Activated T-helper 1 cell treated with anti-CD3 and anti-CD28 coated beads, Interleukin-12 subunit alpha, Interleukin-12 subunit beta, Interleukin-2, Interleukin-4 antibody, amounts not matched to agents 30 ng/mL and 10 ng/mL and 1 ng/mL, durations not matched to agents 14 hours and 24 hours and 36 hours (primary cell): Measurements from ENCODE around the gene IL17B. TPM values are rescaled to one million over a fixed set of nuclear protein-coding genes. Genes with fewer than 3 reads are reported as not detected.

Source experiments
- DNase-seq: peaks from one replicate; pipeline ENCODE4 v3.0.0; 2021; ENCODE audit warnings: low spot score
- H3K27ac Mint-ChIP-seq: one replicate; pipeline ENCODE4 v1.8.0; 2021; ENCODE audit warnings: mild to moderate bottlenecking, mixed read lengths
- H3K27me3 Mint-ChIP-seq: one replicate; pipeline ENCODE4 v1.8.0; 2022; ENCODE audit warnings: mild to moderate bottlenecking, moderate library complexity, mixed read lengths; ENCODE audit not compliant: insufficient read depth
- H3K36me3 Mint-ChIP-seq: one replicate; pipeline ENCODE4 v1.8.0; 2021; ENCODE audit warnings: low read depth, mixed read lengths
- H3K4me1 Mint-ChIP-seq: one replicate; pipeline ENCODE4 v1.8.0; 2021; ENCODE audit warnings: low read depth, mixed read lengths
- H3K4me3 Mint-ChIP-seq: one replicate; pipeline ENCODE4 v1.8.0; 2021; ENCODE audit warnings: mild to moderate bottlenecking, moderate library complexity, mixed read lengths
- H3K9me3 Mint-ChIP-seq: one replicate; pipeline ENCODE4 v1.8.0; 2021; ENCODE audit warnings: mixed read lengths
- intact Hi-C: fragments of 100-400 bp; cut with micrococcal nuclease; formaldehyde crosslinking; loops from one replicate; pipeline ENCODE4 v1.15.1; 2024
- total RNA-seq: library from RNA; stranded (reverse); gene quantifications from 2 replicates; pipeline ENCODE4 v1.2.3, GENCODE V29; 2022

Gene IL17B, protein sequence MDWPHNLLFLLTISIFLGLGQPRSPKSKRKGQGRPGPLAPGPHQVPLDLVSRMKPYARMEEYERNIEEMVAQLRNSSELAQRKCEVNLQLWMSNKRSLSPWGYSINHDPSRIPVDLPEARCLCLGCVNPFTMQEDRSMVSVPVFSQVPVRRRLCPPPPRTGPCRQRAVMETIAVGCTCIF
- total RNA-seq: not detected in 2 replicates

DNA sequence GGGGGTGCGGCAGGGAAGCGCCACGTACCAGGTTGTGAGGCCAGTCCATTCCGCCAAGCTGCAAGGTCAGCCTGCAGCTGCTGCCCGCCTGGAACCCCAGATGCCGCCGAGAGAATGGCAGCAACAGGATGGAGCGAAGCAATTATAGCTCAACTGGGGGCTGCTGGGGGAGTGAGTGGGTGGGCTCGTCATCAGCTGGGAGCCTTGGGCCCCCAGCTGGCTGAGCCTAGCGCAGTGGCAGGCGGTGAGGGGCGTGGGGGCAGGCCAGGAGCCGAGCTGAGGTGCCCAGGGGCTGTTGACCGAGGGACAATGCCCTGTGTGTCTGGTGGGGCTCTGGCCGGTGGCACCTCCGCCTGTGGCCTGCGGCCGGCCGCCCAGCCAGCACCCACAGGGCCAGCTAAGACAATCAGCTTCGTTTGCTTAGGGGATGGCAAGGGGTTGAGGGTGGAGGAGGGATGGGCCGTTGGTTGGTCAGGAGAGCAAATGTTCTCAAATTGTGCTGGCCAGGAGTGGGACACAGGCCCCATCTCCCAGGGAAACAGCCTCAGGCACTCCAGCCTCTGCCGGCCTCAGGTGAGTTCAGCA is at the start of gene IL17B:
TSS of gene IL17B (minus strand) at position 116 of the 585 bp plus-strand sequence. CDS start at position 49, 67 bp downstream.
- intact Hi-C loops: no loop called here
- DNase-seq: no peak
- no peaks in the 10 kb centered on the region for H3K4me1 Mint-ChIP-seq
- no peaks in the 10 kb centered on the region for H3K27me3 Mint-ChIP-seq
- H3K36me3 Mint-ChIP-seq: no peaks in the 10 kb centered on the region
- no peak within 1 kb of the TSS for H3K27ac Mint-ChIP-seq
- no peak within 1 kb of the TSS for H3K4me3 Mint-ChIP-seq
- no peaks in the 10 kb centered on the region for H3K9me3 Mint-ChIP-seq

DNA sequence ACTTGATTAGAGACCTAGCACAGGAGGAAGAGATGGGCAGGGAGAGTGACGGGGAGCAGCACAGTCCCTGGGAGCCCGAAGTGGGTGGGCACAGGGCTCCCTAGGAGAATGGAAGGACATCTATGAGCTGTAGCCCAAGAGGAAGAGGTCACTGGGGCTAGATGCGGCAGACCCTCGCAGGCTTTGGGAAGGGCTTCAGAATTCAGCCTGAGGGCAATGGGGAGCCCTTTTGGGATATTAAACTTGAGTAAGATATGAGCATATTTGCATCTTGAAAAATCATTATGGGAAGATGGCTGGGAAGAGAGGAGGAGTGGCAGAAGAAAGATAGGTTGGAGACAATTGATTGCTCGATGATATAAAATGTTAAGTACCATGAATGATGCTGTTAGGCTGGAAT is 48.9 kb upstream of the IL17B start:
- Mint-ChIP-seq H3K4me1 (no peaks in the 10 kb centered on the region), H3K9me3 (no peaks in the 10 kb centered on the region), H3K27me3 (no peaks in the 10 kb centered on the region), H3K27ac (no peak overlapping the region), H3K4me3 (no peak overlapping the region), H3K36me3 (no peaks in the 10 kb centered on the region)
- intact Hi-C loops: no loop called here
- DNase-seq: no peak

DNA sequence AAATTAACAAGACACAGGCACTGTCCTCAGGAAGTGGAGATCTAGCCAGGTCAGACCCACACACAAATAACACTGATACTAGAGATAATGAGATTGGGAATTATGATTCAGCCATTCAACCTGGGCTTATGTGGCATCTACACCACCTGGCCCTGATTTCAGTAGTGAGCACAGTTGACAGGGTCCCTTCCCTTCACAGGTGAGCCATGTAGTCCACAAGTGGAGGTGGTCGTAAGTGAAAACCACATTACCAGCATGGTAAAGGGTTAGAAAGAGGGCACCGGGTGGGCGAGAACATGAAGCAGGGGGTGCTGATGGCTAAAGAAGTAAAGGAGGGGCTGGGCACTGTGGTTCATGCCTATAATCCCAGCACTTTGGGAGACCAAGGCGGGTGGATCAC is 48.3 kb upstream of the IL17B start:
- H3K4me1 Mint-ChIP-seq: no peaks in the 10 kb centered on the region
- no peak for DNase-seq
- H3K9me3 Mint-ChIP-seq: no peaks in the 10 kb centered on the region

DNA sequence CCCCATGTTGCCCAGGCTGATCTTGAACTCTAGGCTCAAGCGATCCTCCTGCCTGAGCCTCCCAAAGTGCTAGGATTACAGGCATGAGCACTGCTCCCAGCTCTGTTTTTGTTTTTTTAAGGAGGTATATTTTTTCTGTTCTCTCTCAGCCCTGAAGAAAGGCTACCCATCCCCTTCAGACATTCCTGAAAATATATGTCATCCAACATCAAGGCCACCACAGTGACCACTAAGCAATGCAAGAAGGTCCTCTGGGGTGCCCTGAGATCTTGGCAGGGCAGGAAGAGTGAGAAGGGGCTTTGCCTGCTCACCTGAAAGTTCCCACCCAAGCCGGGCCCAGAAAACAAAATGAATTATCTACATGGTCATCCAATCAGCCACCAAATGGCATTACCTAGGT is 47.8 kb upstream of the IL17B start:
- DNase-seq: no peak
- Mint-ChIP-seq H3K4me1 (peaks cover 3% of the 10 kb centered on the region), H3K36me3 (no peaks in the 10 kb centered on the region), H3K4me3 (no peak overlapping the region), H3K9me3 (no peaks in the 10 kb centered on the region), H3K27me3 (no peaks in the 10 kb centered on the region), H3K27ac (no peak overlapping the region)
- intact Hi-C loops: no loop called here

More for the DNA sequence above, 48.3 kb upstream of the IL17B start:
- H3K27ac Mint-ChIP-seq: no peak overlapping the region
- no peaks in the 10 kb centered on the region for H3K36me3 Mint-ChIP-seq
- H3K4me3 Mint-ChIP-seq: no peak overlapping the region
- intact Hi-C loops: no loop called here
- H3K27me3 Mint-ChIP-seq: no peaks in the 10 kb centered on the region

DNA sequence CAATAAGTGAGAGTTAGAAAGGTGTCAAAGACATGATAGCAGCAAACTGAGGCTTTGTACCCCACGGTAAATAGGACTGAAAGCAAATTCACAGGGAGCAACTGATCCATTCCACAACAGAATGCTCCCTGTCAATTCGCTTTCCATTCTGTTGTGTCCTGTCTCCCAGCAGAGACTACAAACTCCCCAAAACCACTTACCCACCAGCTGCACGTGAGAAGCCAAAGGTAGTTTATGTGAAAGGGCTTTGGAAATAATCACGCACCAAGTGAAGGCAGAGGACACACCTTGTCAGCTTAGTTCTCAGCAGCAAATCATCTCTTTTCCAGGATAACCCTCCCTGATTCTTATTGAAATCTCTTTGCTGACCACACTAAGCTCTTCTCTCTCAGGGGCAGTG is 46.6 kb upstream of the IL17B start:
- intact Hi-C loops: no loop called here
- no peaks in the 10 kb centered on the region for H3K27me3 Mint-ChIP-seq
- H3K36me3 Mint-ChIP-seq: no peaks in the 10 kb centered on the region

DNA sequence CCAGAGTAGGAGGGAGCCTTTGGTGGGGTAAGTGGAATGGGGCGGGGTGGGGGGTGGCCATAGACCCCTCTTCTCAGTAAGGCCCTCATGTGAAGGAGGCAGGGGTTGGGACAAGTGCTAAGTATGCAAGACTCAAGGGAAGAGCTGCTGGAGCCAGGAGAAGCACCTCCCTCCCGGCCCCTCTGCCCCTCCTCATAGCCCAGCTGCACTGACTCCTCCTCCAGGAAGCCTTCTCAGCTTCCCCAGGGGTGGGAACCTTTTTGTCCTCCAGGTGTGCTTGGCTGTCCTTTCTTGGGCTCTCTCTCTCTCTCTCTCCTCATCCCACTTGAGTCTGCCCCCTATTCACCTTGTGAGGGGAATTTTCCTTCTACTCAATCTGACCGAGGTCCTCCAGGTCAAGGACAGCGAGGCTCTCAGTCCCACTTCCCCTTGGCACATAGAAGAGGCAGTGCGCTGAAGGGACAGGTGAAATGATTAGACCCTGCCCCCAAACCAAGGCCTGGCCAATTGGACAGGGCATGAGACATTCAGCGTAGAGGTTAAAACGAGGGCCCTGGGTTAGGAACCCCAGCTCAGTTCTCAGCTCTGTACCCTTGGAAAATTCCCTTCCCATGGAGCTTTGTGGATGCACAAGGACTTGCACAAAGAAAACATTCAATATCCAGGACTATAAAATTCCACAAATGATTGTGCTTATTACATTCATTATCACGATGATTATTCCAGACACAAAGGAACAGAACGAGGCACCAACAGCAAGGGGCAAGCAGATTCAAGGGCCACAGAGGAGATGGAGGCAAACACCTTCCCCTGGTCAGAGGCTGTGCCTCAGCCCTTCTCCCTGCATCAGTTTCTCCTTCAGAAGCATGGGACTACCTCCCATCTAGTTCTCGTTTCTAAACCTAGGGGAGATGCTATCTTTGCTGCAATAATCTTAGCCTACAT is 45.6 kb upstream of the IL17B start:
- Mint-ChIP-seq H3K36me3 (no peaks in the 10 kb centered on the region), H3K27me3 (no peaks in the 10 kb centered on the region), H3K27ac (no peak overlapping the region), H3K9me3 (no peaks in the 10 kb centered on the region), H3K4me1 (peaks cover 5% of the 10 kb centered on the region), H3K4me3 (no peak overlapping the region)
- no peak for DNase-seq
- intact Hi-C loops: no loop called here

More for the DNA sequence above, 46.6 kb upstream of the IL17B start:
- Mint-ChIP-seq H3K4me1 (peaks cover 5% of the 10 kb centered on the region), H3K9me3 (no peaks in the 10 kb centered on the region), H3K4me3 (no peak overlapping the region), H3K27ac (no peak overlapping the region)
- no peak for DNase-seq

DNA sequence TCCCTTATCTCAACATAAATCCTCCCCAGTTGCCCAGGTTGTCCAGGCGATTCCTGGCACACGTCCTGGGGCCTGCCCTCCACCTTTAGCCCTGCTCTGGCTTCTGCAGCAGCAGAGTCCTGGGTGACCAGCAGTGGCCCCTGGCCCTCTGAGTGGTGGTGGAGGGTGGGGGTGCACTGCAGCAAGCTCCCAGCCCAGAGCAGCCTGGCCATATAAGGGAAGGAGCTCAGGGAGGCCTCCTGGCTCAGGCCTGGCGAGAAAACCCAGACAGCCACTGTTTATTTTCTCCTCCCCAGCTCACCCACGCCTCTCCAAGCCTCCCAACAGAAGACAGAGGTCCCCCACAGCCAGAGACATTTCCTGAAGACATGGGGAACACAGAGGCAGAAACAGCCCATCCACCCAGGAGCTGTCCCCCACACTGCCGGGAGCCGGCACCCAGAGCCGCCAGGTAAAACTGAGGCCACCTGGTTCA is 44.7 kb upstream of the IL17B start:
- peaks cover 5% of the 10 kb centered on the region for H3K4me1 Mint-ChIP-seq
- no peak for DNase-seq

DNA sequence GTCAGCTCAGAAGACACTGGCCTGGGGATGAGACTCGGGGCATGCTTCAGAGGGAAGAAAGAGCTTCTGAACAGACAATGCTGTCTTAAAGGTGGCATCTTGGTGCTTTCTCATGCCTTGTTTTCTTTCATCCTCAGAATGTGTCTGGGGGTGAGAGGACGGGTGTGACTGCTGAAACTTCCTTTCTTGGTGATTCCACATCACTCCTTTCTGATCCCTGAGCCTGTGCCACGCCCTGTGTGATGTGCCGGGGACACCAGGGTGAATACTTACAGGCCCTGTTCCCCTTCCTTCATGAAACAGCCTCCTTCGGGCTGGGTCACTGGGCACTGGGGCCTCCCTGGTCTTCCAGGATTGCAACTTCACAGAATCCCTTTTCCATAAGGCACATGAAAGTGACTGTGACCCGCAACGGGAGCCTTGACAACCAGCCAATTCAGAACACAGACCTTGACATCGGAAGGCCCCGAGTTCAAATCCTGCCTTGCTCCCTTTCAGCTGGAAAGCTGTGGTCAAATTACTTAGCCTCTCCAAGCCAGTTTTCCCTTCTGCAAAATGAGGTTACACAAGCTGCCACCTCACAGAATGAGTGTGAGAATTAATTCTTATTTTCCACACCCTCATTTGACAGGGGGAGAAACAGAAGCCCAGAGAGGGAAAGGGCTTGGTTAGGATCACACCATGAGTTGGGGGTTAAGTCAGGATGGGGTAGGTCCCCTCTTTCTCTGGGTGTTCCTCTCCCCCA is 44.1 kb upstream of the IL17B start:
- H3K4me3 Mint-ChIP-seq: no peak overlapping the region
- peaks cover 2% of the 10 kb centered on the region for H3K27me3 Mint-ChIP-seq
- H3K9me3 Mint-ChIP-seq: no peaks in the 10 kb centered on the region
- peaks cover 5% of the 10 kb centered on the region for H3K4me1 Mint-ChIP-seq
- no peak for DNase-seq
- intact Hi-C loops: no loop called here
- H3K36me3 Mint-ChIP-seq: no peaks in the 10 kb centered on the region
- H3K27ac Mint-ChIP-seq: no peak overlapping the region

More for the DNA sequence above, 44.7 kb upstream of the IL17B start:
- H3K36me3 Mint-ChIP-seq: no peaks in the 10 kb centered on the region
- peaks cover 2% of the 10 kb centered on the region for H3K27me3 Mint-ChIP-seq
- H3K4me3 Mint-ChIP-seq: no peak overlapping the region
- intact Hi-C loops: no loop called here
- H3K27ac Mint-ChIP-seq: no peak overlapping the region
- H3K9me3 Mint-ChIP-seq: no peaks in the 10 kb centered on the region

DNA sequence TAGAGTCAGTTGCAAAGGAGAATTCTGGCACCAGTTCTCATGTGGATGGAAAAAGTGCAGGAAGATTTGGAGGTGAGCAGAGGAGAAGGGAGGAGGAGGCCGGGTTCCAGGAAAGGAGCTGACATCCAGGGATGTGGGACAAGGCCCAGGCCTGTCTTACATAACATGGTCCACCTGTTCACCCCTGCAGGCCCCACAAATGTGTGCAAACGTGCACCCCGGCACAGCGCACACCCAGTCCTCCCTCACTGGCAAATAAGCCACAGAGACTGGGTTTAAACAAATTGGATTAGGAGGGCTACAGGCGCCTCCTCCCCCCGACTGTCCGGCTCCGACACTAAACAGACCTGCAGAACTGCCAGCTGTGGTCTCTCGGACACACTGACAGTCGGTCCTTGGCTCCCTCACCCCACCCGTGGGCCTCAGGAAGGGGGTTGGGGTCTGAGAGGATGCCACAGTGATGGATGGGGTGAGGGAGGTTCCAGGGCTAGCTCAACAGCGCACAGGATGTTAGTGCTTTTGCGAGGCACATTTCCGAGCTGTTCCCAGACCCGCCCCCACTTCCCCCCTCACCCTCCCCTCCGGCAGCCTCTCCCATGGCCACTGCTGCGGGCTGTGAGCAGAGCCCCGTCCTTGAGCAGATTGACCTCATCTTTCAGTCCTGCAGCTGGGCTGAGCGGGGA is 43.4 kb upstream of the IL17B start:
- intact Hi-C loops: no loop called here
- no peaks in the 10 kb centered on the region for H3K9me3 Mint-ChIP-seq
- no peak for DNase-seq

DNA sequence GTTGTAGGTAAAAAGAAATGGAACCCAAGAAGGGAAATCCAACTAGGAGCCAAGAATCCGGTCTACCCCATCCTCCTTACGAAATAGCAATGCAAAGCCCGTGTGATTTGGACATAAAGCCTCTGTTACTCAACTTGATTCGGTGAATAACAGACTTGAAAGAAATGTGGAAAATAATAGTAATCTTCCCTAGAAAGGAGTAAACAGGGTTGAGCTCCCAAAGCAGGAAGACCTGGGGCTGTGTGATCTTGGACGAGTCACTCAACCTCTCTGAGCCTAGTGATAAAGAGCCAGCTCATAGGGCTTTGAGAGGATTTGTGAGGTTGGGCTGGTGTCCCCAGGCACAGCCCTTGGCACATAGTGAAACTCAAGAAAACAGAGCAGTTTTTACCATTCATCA is 42.7 kb upstream of the IL17B start:
- no peak overlapping the region for H3K27ac Mint-ChIP-seq
- intact Hi-C loops: no loop called here

More for the DNA sequence above, 43.4 kb upstream of the IL17B start:
- Mint-ChIP-seq H3K4me3 (no peak overlapping the region), H3K4me1 (peaks cover 5% of the 10 kb centered on the region), H3K36me3 (no peaks in the 10 kb centered on the region), H3K27ac (no peak overlapping the region), H3K27me3 (peaks cover 5% of the 10 kb centered on the region)

DNA sequence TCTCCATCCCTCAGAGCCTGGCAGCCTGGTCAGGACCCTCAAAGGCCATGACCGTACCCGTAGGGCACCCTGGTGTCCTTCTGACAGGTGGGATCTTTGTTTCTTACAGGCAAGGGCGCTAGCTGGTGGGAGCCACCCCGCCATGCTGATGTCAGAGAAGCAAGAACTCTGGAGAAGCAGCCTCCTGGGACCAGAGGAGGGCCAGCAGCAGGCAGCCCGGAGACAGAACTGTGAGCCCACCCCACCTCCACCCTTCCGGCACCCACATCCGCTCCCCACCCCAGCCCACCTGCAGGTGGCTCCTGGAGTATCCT is 42.2 kb upstream of the IL17B start:
- Mint-ChIP-seq H3K4me3 (no peak overlapping the region), H3K4me1 (peaks cover 5% of the 10 kb centered on the region), H3K9me3 (no peaks in the 10 kb centered on the region), H3K27ac (no peak overlapping the region), H3K36me3 (no peaks in the 10 kb centered on the region), H3K27me3 (peaks cover 7% of the 10 kb centered on the region)
- DNase-seq: no peak
- intact Hi-C loops: no loop called here

More for the DNA sequence above, 42.7 kb upstream of the IL17B start:
- H3K27me3 Mint-ChIP-seq: peaks cover 7% of the 10 kb centered on the region
- H3K36me3 Mint-ChIP-seq: no peaks in the 10 kb centered on the region
- H3K4me1 Mint-ChIP-seq: peaks cover 5% of the 10 kb centered on the region
- no peak overlapping the region for H3K4me3 Mint-ChIP-seq
- DNase-seq: no peak
- H3K9me3 Mint-ChIP-seq: no peaks in the 10 kb centered on the region
